GM19324 (cell line): ENCODE measurements around the gene TIMM17A.

Experiments used
- ATAC-seq: cut with Tn5 transposase; IDR thresholded peaks from one replicate; pipeline ENCODE4 v1.9.1; 2021; ENCODE audit warnings: mild to moderate bottlenecking, moderate library complexity; ENCODE audit not compliant: unreplicated experiment, low FRiP score

Gene TIMM17A

GRCh38 chr1:201955009-201955728 lies at the start of gene TIMM17A:
TSS of gene TIMM17A (plus strand) at chr1:201955503. CDS start at chr1:201955527, 24 bp downstream.
- ATAC-seq = peak; percentile 100

- ATAC-seq = no peak
These were observed 49.0 kb upstream of the TIMM17A start for GRCh38 chr1:201906336-201906735.

- ATAC-seq = no peak
These were observed 47.7 kb upstream of the TIMM17A start for GRCh38 chr1:201907621-201908020.

DNA sequence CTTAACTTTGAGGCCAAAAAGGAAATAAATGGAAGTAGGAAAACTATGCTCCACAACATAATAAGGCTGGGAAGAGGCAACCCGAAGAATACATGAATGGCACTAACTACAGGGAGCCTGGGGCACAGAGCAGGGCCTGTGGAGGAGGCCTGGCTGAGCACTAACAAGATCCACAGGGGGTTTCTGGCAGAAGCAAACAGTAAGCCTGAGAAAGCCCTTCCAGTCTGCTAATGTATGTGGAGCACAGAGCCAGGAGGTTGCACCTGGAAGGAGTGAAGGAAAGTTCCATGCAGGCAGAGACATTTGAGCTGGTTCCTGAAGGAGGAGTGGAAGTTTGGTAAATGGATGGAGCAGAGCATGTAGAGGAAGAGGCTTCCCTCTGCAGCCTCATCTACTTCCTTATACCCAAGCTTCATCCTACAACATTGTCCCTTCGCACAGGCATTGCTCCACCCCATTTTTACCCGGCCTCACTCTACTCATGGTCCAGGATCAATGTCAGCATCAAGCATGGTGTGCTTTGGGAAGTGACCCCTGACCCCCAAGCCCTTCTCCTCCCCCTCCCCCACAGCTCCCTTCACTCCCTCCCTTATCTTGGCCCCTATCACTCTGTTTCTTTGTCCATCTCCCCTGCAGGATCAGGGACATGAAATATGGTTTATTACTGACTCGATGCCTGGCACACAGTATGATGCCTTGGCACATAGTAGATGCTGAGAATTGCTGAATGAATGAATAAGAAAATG lies 43.3 kb upstream of the TIMM17A start:
- ATAC-seq = no peak

- no peak for ATAC-seq
These were observed 42.5 kb upstream of the TIMM17A start for GRCh38 chr1:201912832-201913231.

- no peak for ATAC-seq
These were observed 40.7 kb upstream of the TIMM17A start for GRCh38 chr1:201914456-201915235.

- ATAC-seq = no peak
These were observed 38.6 kb upstream of the TIMM17A start for GRCh38 chr1:201916649-201917249.

DNA sequence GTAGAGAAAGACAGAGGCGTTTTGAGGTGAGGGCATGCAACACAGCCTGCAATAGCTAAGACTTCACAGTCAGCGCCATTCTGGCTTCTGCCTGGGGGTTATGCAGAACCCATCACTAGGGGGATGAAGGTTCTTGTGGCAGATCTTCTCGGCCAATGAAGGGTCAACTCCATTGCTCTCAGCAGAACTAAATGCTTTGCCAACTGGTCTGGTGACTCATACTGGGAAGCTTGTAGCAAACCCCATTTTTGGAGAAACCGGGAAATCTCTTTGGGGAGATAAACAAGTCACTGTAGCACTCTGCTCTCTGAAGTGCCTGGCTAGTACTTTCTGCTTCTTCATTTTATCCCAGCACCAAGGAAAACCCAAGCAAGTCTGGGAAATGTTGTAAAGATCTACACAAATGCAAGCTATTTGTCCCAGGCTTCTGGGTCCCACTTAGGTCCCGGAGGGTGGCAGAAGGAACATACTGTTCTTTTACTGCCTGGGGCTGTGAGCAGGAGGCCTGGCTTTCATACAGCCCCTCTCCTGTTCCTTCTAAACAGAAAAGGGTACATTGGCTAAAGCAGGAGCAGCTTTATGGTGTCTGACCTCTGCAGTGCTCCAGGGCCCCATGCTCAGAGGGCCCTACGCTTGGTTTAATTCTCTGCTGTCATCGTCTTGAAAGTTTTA lies 37.8 kb upstream of the TIMM17A start:
- no peak for ATAC-seq

GRCh38 chr1:201918343-201918742 lies 37.0 kb upstream of the TIMM17A start:
- ATAC-seq = no peak

DNA sequence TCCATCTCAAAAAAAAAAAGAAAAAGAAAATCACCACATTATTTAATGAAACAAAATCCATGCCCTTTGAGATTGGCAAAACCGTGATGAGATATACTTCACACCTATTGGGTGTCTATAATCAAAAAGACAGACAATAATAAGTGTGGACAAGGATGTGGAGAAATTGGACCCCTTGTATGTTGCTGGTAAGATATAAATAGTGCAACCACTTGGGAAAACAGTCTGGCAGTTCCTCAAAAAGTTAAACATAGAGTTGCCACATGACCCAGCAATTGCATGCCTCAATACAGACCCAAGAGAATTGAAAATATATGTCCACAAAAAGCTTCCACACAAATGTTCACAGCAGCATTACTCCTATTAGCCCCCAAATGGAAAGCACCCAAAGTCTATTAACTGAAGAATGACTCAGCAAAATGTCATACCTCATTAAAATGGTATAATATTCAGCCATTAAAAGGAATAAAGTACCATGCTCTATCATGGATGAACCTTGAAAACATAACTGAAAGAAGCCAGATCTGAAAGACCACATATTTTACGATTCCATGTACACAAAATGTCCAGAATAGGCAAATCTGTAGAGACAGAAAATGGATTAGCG lies 33.2 kb upstream of the TIMM17A start:
- no peak for ATAC-seq

DNA sequence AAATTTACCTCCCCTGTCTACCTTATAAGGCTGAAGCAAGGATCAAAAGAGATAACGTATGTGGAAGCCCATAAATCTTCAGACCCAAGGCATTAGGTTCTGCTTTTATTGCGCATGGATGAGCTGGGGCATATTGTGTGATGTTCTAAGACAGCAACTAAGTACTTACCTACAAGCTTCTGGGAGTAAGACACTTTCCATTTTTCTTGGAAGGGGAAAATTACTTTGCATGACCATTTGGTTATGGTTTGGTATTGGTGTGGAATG lies 30.1 kb upstream of the TIMM17A start:
- ATAC-seq = no peak

DNA sequence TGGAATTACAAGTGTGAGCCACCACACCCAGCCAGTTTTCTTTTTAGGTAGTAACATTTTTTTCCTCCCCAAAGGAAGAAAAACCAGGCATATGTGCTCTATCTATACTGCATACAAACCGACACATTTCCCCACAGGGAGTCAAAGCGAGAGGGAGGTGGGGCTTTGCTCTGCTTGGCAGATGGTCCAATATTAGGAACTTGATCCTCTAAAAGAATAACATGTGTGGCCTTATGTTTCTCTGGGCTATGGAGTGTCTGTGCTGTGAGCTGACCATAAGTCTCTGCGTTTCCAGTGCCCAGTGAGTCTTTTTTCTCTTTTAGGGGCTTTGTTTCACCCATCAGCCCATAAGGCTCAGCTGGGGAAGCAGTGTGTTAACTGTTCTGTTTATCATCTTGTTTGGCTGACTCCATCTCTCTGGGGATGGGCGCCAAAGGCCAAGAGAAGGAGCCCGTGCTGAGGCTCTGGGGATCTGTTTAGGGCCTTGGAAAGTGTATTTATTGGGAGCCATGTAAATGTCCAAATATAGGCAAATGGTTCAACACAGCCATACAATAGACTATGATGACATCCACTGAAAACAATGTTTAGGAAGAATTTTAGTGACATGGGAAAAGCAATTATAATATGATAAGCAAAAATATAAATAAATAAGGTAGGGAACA lies 29.2 kb upstream of the TIMM17A start:
- ATAC-seq = no peak

DNA sequence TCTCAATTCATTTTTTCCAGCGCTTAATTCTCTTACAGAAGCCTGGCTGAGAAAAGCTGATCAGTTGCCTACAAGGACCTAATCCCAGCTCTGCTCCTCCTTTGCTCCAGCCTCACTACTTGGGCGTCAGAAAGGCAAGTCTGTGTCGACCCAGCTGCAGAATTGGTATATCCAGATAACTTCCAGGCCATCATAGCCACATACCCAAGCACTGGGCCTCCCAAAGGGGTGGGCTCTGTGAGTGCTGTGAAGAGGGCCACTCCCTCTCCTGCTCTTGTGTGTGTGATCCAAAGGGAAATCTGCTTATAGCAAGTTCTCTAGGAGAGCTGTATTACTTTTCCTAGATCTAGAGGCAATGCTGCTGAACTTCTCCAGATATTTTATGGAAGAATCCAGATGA lies 27.0 kb upstream of the TIMM17A start:
- ATAC-seq = no peak

DNA sequence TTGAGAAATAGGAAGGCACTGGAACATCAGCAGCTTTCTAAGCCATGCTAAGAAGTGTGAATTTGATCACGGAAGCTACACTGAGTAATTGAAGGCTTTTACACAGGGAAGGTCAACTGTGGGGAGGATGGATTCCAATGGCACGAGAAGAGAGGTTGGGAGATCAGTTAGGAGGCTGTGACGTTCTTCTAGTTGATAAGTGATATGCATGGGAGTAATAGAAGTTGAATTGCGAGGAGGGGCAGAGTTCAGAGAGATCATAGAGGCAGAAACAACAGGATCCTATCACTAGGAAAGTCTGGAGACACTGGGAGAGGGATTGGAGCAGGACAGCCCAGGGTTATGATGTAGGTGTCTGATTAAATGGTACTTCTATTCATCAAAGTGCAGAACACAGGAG lies 25.2 kb upstream of the TIMM17A start:
- ATAC-seq = no peak

DNA sequence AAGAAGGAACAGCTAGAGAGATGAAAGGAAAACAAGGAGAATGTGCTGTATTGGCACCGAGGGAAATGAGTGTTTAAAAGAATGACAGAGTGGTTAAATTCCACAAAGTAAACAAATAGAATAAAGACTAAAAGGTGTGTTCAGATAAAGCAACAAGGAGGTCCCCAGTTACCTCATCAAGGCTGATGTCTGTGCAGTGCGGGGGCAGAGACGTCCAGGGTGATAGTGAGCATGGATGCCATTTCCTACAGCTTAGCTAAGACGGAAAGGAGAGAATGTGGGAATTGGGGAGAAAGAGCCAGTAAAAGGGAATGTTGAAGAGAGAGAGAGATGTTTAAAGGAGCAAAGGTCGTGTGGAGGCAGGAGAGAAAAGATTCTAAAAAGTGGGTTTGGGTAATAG lies 24.5 kb upstream of the TIMM17A start:
- ATAC-seq = no peak

- no peak for ATAC-seq
These were observed 21.4 kb upstream of the TIMM17A start for GRCh38 chr1:201933840-201934430.

DNA sequence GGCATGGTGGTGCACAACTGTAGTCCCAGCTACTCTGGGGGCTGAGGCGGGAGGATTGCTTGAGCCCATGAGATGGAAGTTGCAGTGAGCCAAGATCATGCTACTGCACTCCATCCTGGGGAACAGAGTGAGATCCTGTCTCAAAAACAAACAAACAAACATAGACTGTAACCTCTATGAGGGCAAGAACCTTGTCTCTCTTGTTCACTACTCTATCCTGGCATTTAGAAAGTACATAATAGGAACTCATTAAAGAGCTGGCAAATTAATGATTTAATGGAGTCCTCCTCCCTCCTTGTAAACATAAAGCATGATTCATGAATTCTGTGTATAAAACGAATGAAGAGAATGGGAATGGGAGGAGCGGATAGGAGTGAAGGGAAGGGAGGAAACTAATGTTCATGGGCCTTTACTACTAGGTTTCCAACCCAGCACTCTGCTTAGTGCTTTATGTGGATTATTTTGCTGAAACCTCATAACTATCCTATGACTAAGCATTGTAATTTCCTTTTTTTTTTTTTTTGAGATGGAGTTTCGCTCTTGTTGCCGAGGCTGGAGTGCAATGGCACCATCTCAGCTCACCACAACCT lies 17.6 kb upstream of the TIMM17A start:
- no peak for ATAC-seq

GRCh38 chr1:201938440-201939035 lies 16.8 kb upstream of the TIMM17A start:
- no peak for ATAC-seq

DNA sequence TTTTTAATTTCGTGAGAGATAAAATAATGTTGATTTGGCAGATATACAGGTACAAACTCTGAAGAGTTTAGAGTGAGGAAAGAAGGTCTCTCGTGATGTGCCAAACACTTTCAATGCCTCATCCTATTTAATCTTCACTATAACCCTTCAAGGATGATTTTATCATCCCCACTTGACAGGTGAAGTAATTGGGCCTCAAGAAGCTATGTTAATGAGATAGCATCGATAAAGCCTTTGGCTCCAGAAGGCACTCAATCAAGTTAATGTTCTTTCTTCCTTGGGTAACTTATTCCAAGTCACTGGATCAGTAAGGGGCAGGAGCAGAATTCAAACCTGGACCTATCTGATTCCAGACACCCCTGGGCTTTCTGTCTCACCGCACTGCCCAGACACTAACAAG lies 16.2 kb upstream of the TIMM17A start:
- no peak for ATAC-seq
